ENCODE results near the gene NXT2.
"Not testable (repeated sequence)": the region's sequence is repeated elsewhere in the genome, so short reads cannot be mapped to it uniquely, and the experiment has no call there.

The NXT2 gene

GRCh38 chrX:109536439-109537323 lies at the start of gene NXT2:
Gene NXT2 (plus strand): TSS chrX:109536844. CDS start chrX:109537007, 163 bp downstream.
- peak; percentile 83 for DNase-seq (ENCODE audit: low read depth)

- DNase-seq (ENCODE audit: low read depth): no peak
Measured at GRCh38 chrX:109487640-109488039, 49.0 kb upstream of the NXT2 start.

GRCh38 chrX:109489174-109489573 lies 47.5 kb upstream of the NXT2 start:
- DNase-seq (ENCODE audit: low read depth): no peak

- no peak for DNase-seq (ENCODE audit: low read depth)
Measured at GRCh38 chrX:109498434-109498833, 38.2 kb upstream of the NXT2 start.

- no peak for DNase-seq (ENCODE audit: low read depth)
Measured at GRCh38 chrX:109501176-109501575, 35.5 kb upstream of the NXT2 start.

- no peak for DNase-seq (ENCODE audit: low read depth)
Measured at GRCh38 chrX:109508915-109509314, 27.7 kb upstream of the NXT2 start.

- no peak for DNase-seq (ENCODE audit: low read depth)
Measured at GRCh38 chrX:109511113-109511512, 25.5 kb upstream of the NXT2 start.

- no peak for DNase-seq (ENCODE audit: low read depth)
Measured at GRCh38 chrX:109519001-109519400, 17.6 kb upstream of the NXT2 start.

- no peak for DNase-seq (ENCODE audit: low read depth)
Measured at GRCh38 chrX:109533005-109533404, 3.6 kb upstream of the NXT2 start.

- DNase-seq (ENCODE audit: low read depth): peak; percentile 5
Measured at GRCh38 chrX:109533631-109534030, 3.0 kb upstream of the NXT2 start.

- no peak for DNase-seq (ENCODE audit: low read depth)
Measured at GRCh38 chrX:109534933-109535332, 1.7 kb upstream of the NXT2 start.

GRCh38 chrX:109535578-109535977 lies 1.1 kb upstream of the NXT2 start:
- DNase-seq (ENCODE audit: low read depth): no peak

GRCh38 chrX:109537324-109537665 lies 651 bp downstream of the NXT2 start:
- peak; percentile 20 for DNase-seq (ENCODE audit: low read depth)

GRCh38 chrX:109539007-109539406 lies 2.4 kb downstream of the NXT2 start:
- not testable (repeated sequence) for DNase-seq (ENCODE audit: low read depth)

GRCh38 chrX:109553862-109554261 lies 17.2 kb downstream of the NXT2 start:
- DNase-seq (ENCODE audit: low read depth): no peak

GRCh38 chrX:109576083-109576482 lies 39.4 kb downstream of the NXT2 start:
- not testable (repeated sequence) for DNase-seq (ENCODE audit: low read depth)

GRCh38 chrX:109577055-109577454 lies 40.4 kb downstream of the NXT2 start:
- no peak for DNase-seq (ENCODE audit: low read depth)

GRCh38 chrX:109578916-109579315 lies 42.3 kb downstream of the NXT2 start:
- DNase-seq (ENCODE audit: low read depth): no peak

GRCh38 chrX:109585488-109585887 lies 48.8 kb downstream of the NXT2 start:
- DNase-seq (ENCODE audit: low read depth): no peak

- no peak for DNase-seq (ENCODE audit: low read depth)
Measured at GRCh38 chrX:109590176-109590575, 53.5 kb downstream of the NXT2 start.
